NB4 (cell line): ENCODE results near the gene ADAMTS12.

ENCODE experiments used
- DNase-seq: peaks from one replicate; pipeline ENCODE4 v3.0.0; 2010; ENCODE audit warnings: low read depth
- H3K4me3 ChIP-seq: one replicate; pipeline ENCODE4 v1.5.1; 2011; ENCODE audit warnings: mild to moderate bottlenecking, low read depth, low read length, moderate library complexity
- MYC ChIP-seq: IDR thresholded peaks from 2 replicates; pipeline ENCODE4 v1.6.1; 2011; ENCODE audit warnings: low read depth, low read length
- POLR2A ChIP-seq: IDR thresholded peaks from 2 replicates; pipeline ENCODE4 v1.6.1; 2011; ENCODE audit warnings: mild to moderate bottlenecking; ENCODE audit not compliant: insufficient read length; ENCODE audit errors: extremely low read depth
- TF ChIP-seq, protein P1 (sequence below): IDR thresholded peaks from one replicate; pipeline ENCODE4 v1.5.1; 2012; ENCODE audit warnings: low read depth, low read length
- TF ChIP-seq, protein P2 (sequence below): IDR thresholded peaks from 2 replicates; pipeline ENCODE4 v1.6.1; 2011; ENCODE audit warnings: low read depth, low read length

Gene ADAMTS12

DNA sequence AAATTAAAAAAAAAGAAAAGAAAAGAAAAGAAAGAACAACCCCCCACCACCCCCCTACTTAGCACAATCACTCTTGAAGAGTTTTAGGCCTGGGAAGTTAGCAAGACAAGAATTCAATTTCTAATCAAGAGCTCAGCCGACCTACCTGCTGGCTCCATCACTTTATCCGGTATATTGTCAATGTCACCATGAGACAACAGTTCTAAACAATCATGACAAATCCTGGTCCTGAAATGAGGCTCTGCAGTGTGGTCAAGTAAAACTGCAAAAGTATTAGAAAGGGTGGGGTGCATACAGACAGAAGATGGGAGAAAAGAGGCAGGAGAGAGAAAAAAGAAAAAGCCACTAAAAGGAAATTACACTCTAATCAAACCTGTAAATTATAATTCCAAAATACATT is 287.3 kb downstream of the ADAMTS12 start:
- no peak overlapping the region for H3K4me3 ChIP-seq
- TF ChIP-seq POLR2A: no peak
- TF ChIP-seq, protein P1, sequence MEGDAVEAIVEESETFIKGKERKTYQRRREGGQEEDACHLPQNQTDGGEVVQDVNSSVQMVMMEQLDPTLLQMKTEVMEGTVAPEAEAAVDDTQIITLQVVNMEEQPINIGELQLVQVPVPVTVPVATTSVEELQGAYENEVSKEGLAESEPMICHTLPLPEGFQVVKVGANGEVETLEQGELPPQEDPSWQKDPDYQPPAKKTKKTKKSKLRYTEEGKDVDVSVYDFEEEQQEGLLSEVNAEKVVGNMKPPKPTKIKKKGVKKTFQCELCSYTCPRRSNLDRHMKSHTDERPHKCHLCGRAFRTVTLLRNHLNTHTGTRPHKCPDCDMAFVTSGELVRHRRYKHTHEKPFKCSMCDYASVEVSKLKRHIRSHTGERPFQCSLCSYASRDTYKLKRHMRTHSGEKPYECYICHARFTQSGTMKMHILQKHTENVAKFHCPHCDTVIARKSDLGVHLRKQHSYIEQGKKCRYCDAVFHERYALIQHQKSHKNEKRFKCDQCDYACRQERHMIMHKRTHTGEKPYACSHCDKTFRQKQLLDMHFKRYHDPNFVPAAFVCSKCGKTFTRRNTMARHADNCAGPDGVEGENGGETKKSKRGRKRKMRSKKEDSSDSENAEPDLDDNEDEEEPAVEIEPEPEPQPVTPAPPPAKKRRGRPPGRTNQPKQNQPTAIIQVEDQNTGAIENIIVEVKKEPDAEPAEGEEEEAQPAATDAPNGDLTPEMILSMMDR: no peak
- no peak for TF ChIP-seq MYC
- no peak for DNase-seq

DNA sequence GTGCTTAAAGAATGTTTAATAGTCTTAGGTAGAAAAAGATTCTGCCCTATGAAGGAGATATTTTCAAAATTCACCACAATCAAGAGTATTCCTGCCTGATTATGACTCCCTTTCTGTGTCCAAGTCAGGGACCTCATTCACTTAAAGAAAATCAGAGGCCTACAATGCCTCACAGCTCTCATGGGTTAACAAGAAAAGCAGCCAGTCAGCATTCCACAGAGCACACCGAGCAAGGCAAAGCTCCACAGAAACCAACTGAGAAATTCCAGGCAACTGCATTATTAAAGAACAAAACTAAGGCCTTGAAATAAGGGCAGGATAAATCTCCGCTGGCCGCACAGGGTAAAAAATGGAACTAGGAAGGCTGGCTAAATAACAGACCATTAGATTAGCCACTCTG is 289.9 kb downstream of the ADAMTS12 start:
- no peak overlapping the region for H3K4me3 ChIP-seq
- TF ChIP-seq, protein P2, sequence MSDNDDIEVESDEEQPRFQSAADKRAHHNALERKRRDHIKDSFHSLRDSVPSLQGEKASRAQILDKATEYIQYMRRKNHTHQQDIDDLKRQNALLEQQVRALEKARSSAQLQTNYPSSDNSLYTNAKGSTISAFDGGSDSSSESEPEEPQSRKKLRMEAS: no peak
- TF ChIP-seq, protein P1: no peak
- TF ChIP-seq MYC (no peak), POLR2A (no peak)
- no peak for DNase-seq

DNA sequence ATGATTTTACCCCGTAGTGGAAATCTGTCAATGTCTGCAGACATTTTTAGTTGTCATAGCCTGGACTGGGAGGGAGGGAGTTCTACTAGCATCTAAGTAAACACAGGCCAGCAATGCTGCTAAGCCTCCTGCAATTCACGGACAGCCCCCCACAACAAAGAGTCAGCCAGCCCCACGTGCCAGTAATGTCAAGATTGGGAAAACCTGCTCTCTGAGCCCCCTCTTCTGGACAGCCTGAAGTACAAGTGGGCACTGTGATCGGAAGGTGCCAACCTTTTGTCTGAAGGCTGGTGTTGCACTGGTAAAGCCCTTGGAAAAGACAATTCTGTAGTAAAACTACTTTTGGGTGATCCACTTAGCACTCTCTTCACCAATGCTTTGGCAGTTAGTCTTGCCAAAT is 296.5 kb downstream of the ADAMTS12 start:
- DNase-seq: no peak
- no peak for TF ChIP-seq MYC
- no peak for TF ChIP-seq POLR2A
- TF ChIP-seq, protein P1: no peak
- TF ChIP-seq, protein P2: peak; percentile 19; the same call in 1 of the 2 replicates
- H3K4me3 ChIP-seq: no peak overlapping the region

DNA sequence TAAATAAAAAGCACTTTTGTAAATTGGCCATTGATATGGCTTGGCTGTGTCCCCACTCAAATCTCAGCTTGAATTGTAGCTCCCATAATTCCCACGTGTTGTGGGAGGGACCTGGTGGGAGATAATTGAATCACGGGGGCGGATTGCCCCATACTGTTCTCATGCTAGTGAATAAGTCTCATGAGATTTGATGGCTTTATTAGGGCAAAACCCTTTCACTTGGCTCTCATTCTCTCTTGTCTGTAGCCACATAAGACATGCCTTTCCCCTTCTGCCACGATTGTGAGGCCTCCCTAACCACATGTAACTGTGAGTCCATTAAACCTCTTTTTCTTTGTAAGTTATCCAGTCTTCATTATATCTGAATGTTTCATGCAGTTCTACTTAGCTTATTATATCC is 297.8 kb downstream of the ADAMTS12 start:
- no peak for TF ChIP-seq MYC
- TF ChIP-seq, protein P2: no peak
- DNase-seq: peak; percentile 3
- H3K4me3 ChIP-seq: no peak overlapping the region

DNA sequence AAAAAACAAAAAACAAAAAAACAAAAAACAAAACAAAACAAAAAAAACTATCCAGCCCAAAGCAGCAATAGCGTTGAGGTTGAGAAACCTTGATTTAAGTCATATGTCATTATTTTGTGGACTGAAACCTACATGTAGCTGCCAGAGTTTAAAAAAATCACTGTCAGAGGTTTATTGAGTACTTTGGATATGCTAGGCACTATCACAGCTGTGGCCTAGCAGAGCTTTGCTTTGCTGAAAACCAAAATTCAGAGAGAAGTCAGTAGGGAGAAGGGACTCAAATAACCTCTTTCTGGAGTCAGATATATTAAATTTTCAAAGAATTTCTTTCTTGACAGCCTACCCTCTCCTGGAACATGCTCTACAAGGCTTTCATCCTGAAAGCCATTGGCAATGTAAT is 299.5 kb downstream of the ADAMTS12 start:
- TF ChIP-seq, protein P1: no peak
- TF ChIP-seq, protein P2: no peak
- TF ChIP-seq POLR2A (no peak), MYC (no peak)
- no peak for DNase-seq
- no peak overlapping the region for H3K4me3 ChIP-seq

DNA sequence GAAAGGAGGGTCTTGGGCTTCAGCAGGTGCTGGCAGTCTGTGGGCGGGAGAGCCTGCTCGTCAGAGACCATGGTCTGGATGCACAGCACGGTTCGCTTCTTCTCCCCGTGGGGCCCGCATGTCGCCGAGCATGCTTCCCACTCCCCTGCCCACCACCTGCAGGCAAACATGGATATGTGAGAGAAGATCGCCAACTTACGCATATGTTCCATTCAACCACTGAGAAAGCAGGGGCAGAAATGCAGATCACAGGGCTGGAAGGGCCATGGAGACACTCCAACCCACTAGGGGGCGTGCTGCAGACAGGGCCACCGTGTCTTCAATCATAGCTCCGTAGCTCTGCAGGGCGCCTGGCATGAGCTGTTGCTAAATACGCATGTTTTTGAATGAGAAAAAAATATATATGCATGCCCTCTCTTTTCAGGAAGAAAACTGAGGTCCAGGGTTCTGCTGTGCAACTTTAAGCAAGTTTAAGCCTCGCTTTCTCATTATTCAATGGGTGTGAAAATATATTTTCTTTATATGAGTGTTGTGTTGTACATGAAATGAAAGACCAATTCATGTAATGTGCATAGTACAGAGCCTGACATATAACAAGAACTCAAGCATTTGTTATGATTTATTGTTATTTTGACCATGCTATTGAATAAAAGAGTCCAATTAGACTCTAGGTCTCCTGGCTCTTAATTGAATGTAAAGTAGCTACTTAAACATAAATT is 303.0 kb downstream of the ADAMTS12 start:
- no peak overlapping the region for H3K4me3 ChIP-seq
- TF ChIP-seq, protein P2: no peak
- TF ChIP-seq, protein P1: peak; percentile 88
- TF ChIP-seq MYC: no peak
- no peak for TF ChIP-seq POLR2A
- DNase-seq: peak; percentile 55
